B cell (primary cell): ENCODE results near the gene L2HGDH. TPM values are rescaled to one million over a fixed set of nuclear protein-coding genes. Genes with fewer than 3 reads are reported as not detected.

Experiments
- ATAC-seq: fragments of 200-7000 bp; cut with Tn5 transposase; one replicate; pipeline ENCODE4 v1.10.0; 2021; ENCODE audit warnings: low read depth, mild to moderate bottlenecking, moderate number of reproducible peaks, moderate library complexity
- CTCF ChIA-PET: fragments of 350-600 bp; sonication (Branson Sonifier 250); formaldehyde crosslinking; loops from one replicate; lab custom pipeline; 2021; ENCODE audit warnings: antibody characterized with exemption, inconsistent platforms; lab: Charles Lee
- POLR2A ChIA-PET: fragments of 350-600 bp; sonication (Branson Sonifier 250); formaldehyde crosslinking; loops from one replicate; lab custom pipeline; 2021; ENCODE audit warnings: antibody characterized with exemption; lab: Charles Lee
- DNase-seq: peaks from one replicate; pipeline ENCODE4 v3.0.0; 2013
- H2AFZ ChIP-seq: 2 replicates; pipeline ENCODE4 v1.6.1; 2012; ENCODE audit warnings: mild to moderate bottlenecking, low read depth, low read length; ENCODE audit not compliant: insufficient read depth, poor library complexity, severe bottlenecking
- H3K27ac ChIP-seq, 2 donors: 1 replicate in 1 of 2; 2 replicates in 1 of 2; pipeline ENCODE4 v1.5.1; 2012 to 2013; ENCODE audit warnings: low read length in 2 of 2, mild to moderate bottlenecking in 2 of 2, moderate library complexity in 1 of 2
- H3K27me3 ChIP-seq, 4 experiments: fragments of 200-600 bp in 1 of 4; sonication (generic) in 1 of 4; replicated peaks in 1 of 4; 1 replicate in 2 of 4; 2 replicates in 2 of 4; pipeline versions ENCODE4 v1.6.1 to v1.7.0; 2013 to 2016; ENCODE audit warnings: low read length in 3 of 4, mild to moderate bottlenecking in 2 of 4, mixed read lengths in 1 of 4, moderate library complexity in 1 of 4; ENCODE audit not compliant: insufficient read depth in 4 of 4, control insufficient read depth in 3 of 4; ENCODE audit errors: control extremely low read depth in 1 of 4
- H3K36me3 ChIP-seq, 2 experiments: replicated peaks in 1 of 2; 1 replicate in 1 of 2; 2 replicates in 1 of 2; pipeline versions ENCODE4 v1.6.1 to v1.7.1; 2013; ENCODE audit warnings: low read length in 1 of 2; ENCODE audit not compliant: insufficient read depth in 2 of 2, control insufficient read depth in 1 of 2; ENCODE audit errors: control extremely low read depth in 1 of 2, extremely low read depth in 1 of 2
- H3K4me1 ChIP-seq, 2 donors: fragments of 200-600 bp in 1 of 2; sonication (generic) in 1 of 2; 1 replicate in 1 of 2; 2 replicates in 1 of 2; pipeline versions ENCODE4 v1.5.1 to v1.6.1; 2013 to 2017; ENCODE audit warnings: low read length in 2 of 2; ENCODE audit not compliant: control insufficient read depth in 2 of 2, insufficient read depth in 2 of 2
- H3K4me2 ChIP-seq: replicated peaks from 2 replicates; pipeline ENCODE3; 2012; ENCODE audit warnings: mild to moderate bottlenecking, low read depth, low read length; ENCODE audit not compliant: poor library complexity, severe bottlenecking
- H3K4me3 ChIP-seq, 5 experiments: fragments of 200-600 bp in 1 of 5; sonication (generic) in 1 of 5; 1 replicate in 3 of 5; 2 replicates in 2 of 5; pipeline versions ENCODE4 v1.5.1 to v1.7.0; 2011 to 2016; ENCODE audit warnings: low read length in 4 of 5, mild to moderate bottlenecking in 4 of 5, low read depth in 2 of 5, control low read depth in 1 of 5, moderate library complexity in 1 of 5; ENCODE audit not compliant: insufficient read depth in 1 of 5; ENCODE audit errors: control extremely low read depth in 1 of 5, extremely low read depth in 1 of 5
- H3K79me2 ChIP-seq: fragments of 200-600 bp; sonication (generic); one replicate; pipeline ENCODE4 v1.6.0; 2016; ENCODE audit warnings: low read length; ENCODE audit not compliant: control insufficient read depth, insufficient read depth
- H3K9ac ChIP-seq: fragments of 200-600 bp; sonication (generic); 2 replicates; pipeline ENCODE4 v1.6.1; 2017; ENCODE audit warnings: mild to moderate bottlenecking, low read length, moderate library complexity
- H3K9me3 ChIP-seq, 3 donors: one replicate each; pipeline versions ENCODE4 v1.6.1 to v1.7.1; 2013; ENCODE audit warnings: low read length in 2 of 3; ENCODE audit not compliant: control insufficient read depth in 2 of 3, insufficient read depth in 1 of 3; ENCODE audit errors: control extremely low read depth in 1 of 3
- H4K20me1 ChIP-seq: 2 replicates; pipeline ENCODE4 v1.6.0; 2012; ENCODE audit warnings: mild to moderate bottlenecking, low read length; ENCODE audit not compliant: insufficient read depth, control insufficient read depth, poor library complexity, severe bottlenecking
- H3K27ac Mint-ChIP-seq: one replicate; pipeline ENCODE4 v1.8.0; 2021; ENCODE audit warnings: mixed read lengths
- H3K27me3 Mint-ChIP-seq: one replicate; pipeline ENCODE4 v1.8.0; 2021; ENCODE audit warnings: mixed read lengths
- H3K4me1 Mint-ChIP-seq: one replicate; pipeline ENCODE4 v1.8.0; 2021; ENCODE audit warnings: mixed read lengths
- H3K4me3 Mint-ChIP-seq: one replicate; pipeline ENCODE4 v1.8.0; 2021; ENCODE audit warnings: mixed read lengths
- H3K9me3 Mint-ChIP-seq: one replicate; pipeline ENCODE4 v1.8.0; 2022; ENCODE audit warnings: mixed read lengths; ENCODE audit not compliant: insufficient read depth
- EZH2 ChIP-seq: IDR thresholded peaks from 2 replicates; pipeline ENCODE4 v1.6.1; 2012; ENCODE audit warnings: borderline replicate concordance, low read depth, mild to moderate bottlenecking, moderate library complexity, low read length; ENCODE audit not compliant: insufficient read depth, poor library complexity, severe bottlenecking
- WGBS: methylation state at CpG from one replicate; pipeline ENCODE4 v1.1.5; 2013; ENCODE audit warnings: missing lambda C conversion rate; ENCODE audit not compliant: insufficient coverage; 5-methylcytosine and 5-hydroxymethylcytosine counted together
- intact Hi-C: fragments of 100-400 bp; cut with micrococcal nuclease; formaldehyde crosslinking; loops from one replicate; pipeline ENCODE4 v1.10.0; 2022
- polyA plus RNA-seq: library from polyadenylated mRNA; depleted of rRNA; stranded (reverse); fragments of >200 nt; gene quantifications from 2 replicates; pipeline ENCODE4 v1.2.3, GENCODE V29; 2012
- total RNA-seq, 2 donors: library from RNA; stranded (reverse); fragments of 120-200 nt in 1 of 2; gene quantifications; 1 replicate in 1 of 2; 2 replicates in 1 of 2; pipeline versions ENCODE4 v1.2.3 to v1.2.4, GENCODE V29; 2013 to 2022
- TF ChIP-seq, protein P1 (sequence below): fragments of 200-600 bp; IDR thresholded peaks from one replicate; pipeline ENCODE4 v1.8.0; 2022; ENCODE audit warnings: antibody characterized with exemption, mild to moderate bottlenecking

L2HGDH gene
- total and polyA plus RNA-seq, 2 donors (not counting 1 experiment from before 2014, with no cell fraction given): 1.1 to 5.5 TPM

DNA sequence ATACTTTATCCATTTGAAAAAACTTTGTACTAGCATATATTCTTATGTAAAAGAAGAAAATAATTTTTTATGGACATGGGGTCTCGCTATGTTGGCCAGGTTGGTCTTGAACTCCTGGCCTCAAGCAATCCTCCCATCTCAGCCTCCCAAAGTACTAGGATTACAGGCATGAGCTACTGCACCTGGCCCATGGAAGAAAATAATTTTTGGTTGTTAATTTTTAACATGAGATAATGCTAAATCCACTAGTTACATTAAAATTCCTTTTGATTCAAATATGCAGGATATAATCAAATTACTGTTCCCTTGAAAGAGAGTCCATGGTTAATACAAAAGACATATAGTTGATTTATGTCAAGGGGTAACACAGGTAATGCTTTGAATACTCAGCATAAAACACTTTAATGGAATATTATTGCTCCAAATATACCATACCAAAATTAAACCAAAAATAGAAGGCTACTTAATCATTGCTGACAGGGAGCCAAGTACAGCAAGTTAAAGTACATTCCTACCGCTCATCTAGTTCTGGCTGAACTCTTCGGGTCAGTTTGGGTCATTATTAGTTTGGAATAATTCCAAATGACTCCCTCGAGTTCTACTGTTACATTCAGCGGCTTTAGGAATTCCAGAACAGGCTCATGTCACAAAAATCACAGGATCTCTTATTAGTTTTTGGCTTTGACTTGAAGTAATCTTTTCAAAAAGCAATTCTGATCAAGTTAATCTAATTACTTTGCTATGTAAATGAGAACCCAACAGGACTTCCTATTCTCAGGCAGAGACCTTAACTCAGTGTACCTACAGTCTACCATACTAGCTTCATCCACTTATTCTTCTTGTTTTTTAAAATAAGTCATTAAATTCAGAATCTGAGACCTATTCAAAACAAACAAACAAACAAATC, 86.7 kb downstream of the L2HGDH start:
- ChIA-PET POLR2A (no interaction called here), CTCF (interaction anchor here (0.7 to 1.5 kb wide), 2 partner anchors 115 to 373 kb away, joined by 3 read pairs; partner anchors contain the start of gene NEMF)
- intact Hi-C loops: no loop called here
- Histone ChIP-seq H4K20me1 (peaks cover 48% of the 10 kb centered on the region), H3K4me2 (peak overlapping the region; percentile 16), H3K79me2 (peaks cover 95% of the 10 kb centered on the region), H3K9me3 (no peaks in the 10 kb centered on the region), H3K4me1 (peaks cover 18 to 21% of the 10 kb centered on the region in 2 donors), H2AFZ (no peak overlapping the region), H3K9ac (no peak overlapping the region), H3K4me3 (no peak overlapping the region), H3K27me3 (no peaks in the 10 kb centered on the region), H3K27ac (peak overlapping the region in 1 of 2 donors; percentile 55), H3K36me3 (no peaks in the 10 kb centered on the region)
- Mint-ChIP-seq H3K4me3 (no peak overlapping the region), H3K27me3 (no peaks in the 10 kb centered on the region), H3K27ac (no peak overlapping the region), H3K9me3 (no peaks in the 10 kb centered on the region), H3K4me1 (peaks cover 56% of the 10 kb centered on the region)
- DNase-seq (no peak), ATAC-seq (no peak)
- no CpG with 5 or more reads among the region's 5 CpGs for WGBS
- no peak for TF ChIP-seq EZH2
- TF ChIP-seq, protein P1, sequence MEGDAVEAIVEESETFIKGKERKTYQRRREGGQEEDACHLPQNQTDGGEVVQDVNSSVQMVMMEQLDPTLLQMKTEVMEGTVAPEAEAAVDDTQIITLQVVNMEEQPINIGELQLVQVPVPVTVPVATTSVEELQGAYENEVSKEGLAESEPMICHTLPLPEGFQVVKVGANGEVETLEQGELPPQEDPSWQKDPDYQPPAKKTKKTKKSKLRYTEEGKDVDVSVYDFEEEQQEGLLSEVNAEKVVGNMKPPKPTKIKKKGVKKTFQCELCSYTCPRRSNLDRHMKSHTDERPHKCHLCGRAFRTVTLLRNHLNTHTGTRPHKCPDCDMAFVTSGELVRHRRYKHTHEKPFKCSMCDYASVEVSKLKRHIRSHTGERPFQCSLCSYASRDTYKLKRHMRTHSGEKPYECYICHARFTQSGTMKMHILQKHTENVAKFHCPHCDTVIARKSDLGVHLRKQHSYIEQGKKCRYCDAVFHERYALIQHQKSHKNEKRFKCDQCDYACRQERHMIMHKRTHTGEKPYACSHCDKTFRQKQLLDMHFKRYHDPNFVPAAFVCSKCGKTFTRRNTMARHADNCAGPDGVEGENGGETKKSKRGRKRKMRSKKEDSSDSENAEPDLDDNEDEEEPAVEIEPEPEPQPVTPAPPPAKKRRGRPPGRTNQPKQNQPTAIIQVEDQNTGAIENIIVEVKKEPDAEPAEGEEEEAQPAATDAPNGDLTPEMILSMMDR: no peak

- H3K4me3 Mint-ChIP-seq: no peak overlapping the region
- Histone ChIP-seq H3K79me2 (peaks cover 97% of the 10 kb centered on the region), H3K27me3 (no peaks in the 10 kb centered on the region), H3K36me3 (no peaks in the 10 kb centered on the region), H3K4me3 (no peak overlapping the region), H4K20me1 (peaks cover 40% of the 10 kb centered on the region), H3K9ac (no peak overlapping the region), H3K27ac (no peak overlapping the region), H2AFZ (no peak overlapping the region), H3K4me1 (peaks cover 8% of the 10 kb centered on the region in 2 donors), H3K9me3 (no peaks in the 10 kb centered on the region), H3K4me2 (no peak overlapping the region)
- no CpG with 5 or more reads among the region's 1 CpG for WGBS
- POLR2A ChIA-PET: no interaction called here
- intact Hi-C loops: no loop called here
- peaks cover 53% of the 10 kb centered on the region for H3K4me1 Mint-ChIP-seq
- no peak for ATAC-seq
- DNase-seq: no peak
- no peak overlapping the region for H3K27ac Mint-ChIP-seq
- TF ChIP-seq, protein P1: no peak
- TF ChIP-seq EZH2: no peak
- H3K27me3 Mint-ChIP-seq: no peaks in the 10 kb centered on the region
- no peaks in the 10 kb centered on the region for H3K9me3 Mint-ChIP-seq
- CTCF ChIA-PET: no interaction called here
Observed at GRCh38 chr14:50222055-50222613, 89.9 kb downstream of the L2HGDH start.
